T1000 (cell line): ENCODE results near the gene CPNE1.

Experiments
- DNase-seq: peaks from one replicate; lab custom pipeline; 2025; ENCODE audit warnings: mixed read lengths; lab: John Stamatoyannopoulos, UW

Gene CPNE1

GRCh38 chr20:35620818-35621559, 43.7 kb downstream of the CPNE1 start:
- no peak for DNase-seq

GRCh38 chr20:35619196-35620095, 45.3 kb downstream of the CPNE1 start:
- peak; percentile 86 for DNase-seq

GRCh38 chr20:35618263-35619131, 46.2 kb downstream of the CPNE1 start:
- no peak for DNase-seq

- DNase-seq, result peak; percentile 43
Observed at GRCh38 chr20:35617397-35618262, 47.1 kb downstream of the CPNE1 start.

- peak; percentile 79 for DNase-seq
Observed at GRCh38 chr20:35616465-35617396, 48.0 kb downstream of the CPNE1 start.

GRCh38 chr20:35615667-35616464, 48.8 kb downstream of the CPNE1 start, which contains the start of gene SPAG4:
Gene SPAG4 (plus strand): TSS chr20:35615829. CDS start chr20:35616004, 175 bp downstream.
- DNase-seq, result peak; percentile 99

- no peak for DNase-seq
Observed at GRCh38 chr20:35611482-35611881, 53.2 kb downstream of the CPNE1 start.

GRCh38 chr20:35610833-35611427, 53.8 kb downstream of the CPNE1 start:
- no peak for DNase-seq

GRCh38 chr20:35607003-35607735, 57.5 kb downstream of the CPNE1 start:
- DNase-seq, result no peak

- no peak for DNase-seq
Observed at GRCh38 chr20:35606127-35606526, 58.6 kb downstream of the CPNE1 start.

GRCh38 chr20:35604449-35604747, 60.3 kb downstream of the CPNE1 start:
- no peak for DNase-seq

- no peak for DNase-seq
Observed at GRCh38 chr20:35603695-35604448, 60.8 kb downstream of the CPNE1 start.

- DNase-seq, result no peak
Observed at GRCh38 chr20:35602851-35603495, 61.7 kb downstream of the CPNE1 start.

GRCh38 chr20:35601990-35602389, 62.7 kb downstream of the CPNE1 start:
- no peak for DNase-seq

- DNase-seq, result peak; percentile 20
Observed at GRCh38 chr20:35600993-35601973, 63.4 kb downstream of the CPNE1 start.
